MCF 10A (cell line): ENCODE data around the gene RNF44. TPM values are rescaled to one million over a fixed set of nuclear protein-coding genes. Genes with fewer than 3 reads are reported as not detected.
A peak's percentile ranks its signal among the peaks of the same experiment; 100 is the strongest.

Experiments used
- BruUV-seq: library from RNA; stranded (reverse); fragments of 400-500 nt; replicated peaks from 2 replicates; lab custom pipeline; 2021; lab: Mats Ljungman, UMichigan
- CTCF ChIA-PET: fragments of 300-600 bp; sonication (Branson Sonifier 250); formaldehyde crosslinking; extraction: SDS; loops from one replicate; lab custom pipeline; 2021; ENCODE audit warnings: antibody characterized with exemption, inconsistent platforms; lab: Yijun Ruan, JAX
- POLR2A ChIA-PET: fragments of 300-600, 350-650 bp; sonication (Branson Sonifier 250); formaldehyde crosslinking; extraction: SDS; loops from one replicate; lab custom pipeline; 2020; ENCODE audit warnings: antibody characterized with exemption, inconsistent platforms; lab: Yijun Ruan, JAX
- DNase-seq: peaks from one replicate; pipeline ENCODE4 v3.0.0-alpha.2; 2018; ENCODE audit not compliant: unreplicated experiment
- H3K27ac Mint-ChIP-seq: one replicate; pipeline ENCODE4 v1.8.0; 2022; ENCODE audit warnings: mild to moderate bottlenecking, low read depth, mixed read lengths; ENCODE audit not compliant: unreplicated experiment
- H3K27me3 Mint-ChIP-seq: one replicate; pipeline ENCODE4 v1.8.0; 2022; ENCODE audit warnings: mixed read lengths; ENCODE audit not compliant: insufficient read depth, unreplicated experiment
- H3K36me3 Mint-ChIP-seq: one replicate; pipeline ENCODE4 v1.8.0; 2022; ENCODE audit warnings: mild to moderate bottlenecking, moderate library complexity, mixed read lengths; ENCODE audit not compliant: insufficient read depth, unreplicated experiment
- H3K4me1 Mint-ChIP-seq: one replicate; pipeline ENCODE4 v1.8.0; 2022; ENCODE audit warnings: mixed read lengths; ENCODE audit not compliant: insufficient read depth, unreplicated experiment
- H3K4me3 Mint-ChIP-seq: one replicate; pipeline ENCODE4 v1.8.0; 2022; ENCODE audit warnings: mild to moderate bottlenecking, moderate library complexity, mixed read lengths; ENCODE audit not compliant: unreplicated experiment
- H3K9me3 Mint-ChIP-seq: one replicate; pipeline ENCODE4 v1.8.0; 2022; ENCODE audit warnings: mixed read lengths; ENCODE audit not compliant: unreplicated experiment
- CTCF ChIP-seq: fragments of 200-600 bp; IDR thresholded peaks from one replicate; pipeline ENCODE4 v1.8.0; 2022; ENCODE audit warnings: antibody characterized with exemption, mild to moderate bottlenecking; ENCODE audit not compliant: unreplicated experiment
- intact Hi-C: fragments of 100-400 bp; cut with micrococcal nuclease; formaldehyde crosslinking; loops from 2 replicates; pipeline ENCODE4 v1.14.1; 2022
- total RNA-seq: library from RNA; stranded (reverse); gene quantifications from 2 replicates; pipeline ENCODE4 v1.2.3, GENCODE V29; 2022

The RNF44 gene
- total RNA-seq, 1 experiment from 2014 or later: 60.1 TPM

GRCh38 chr5:176538989-176539384 lies 1.8 kb upstream of the RNF44 start:
- CTCF ChIA-PET: interaction anchor here (0.6 to 5.2 kb wide), 4 partner anchors 15 to 811 kb away, joined by 3 to 39 read pairs (median 6); partner anchors contain the start of gene FAF2
- Mint-ChIP-seq H3K9me3 (no peaks in the 10 kb centered on the region), H3K36me3 (peaks cover 26% of the 10 kb centered on the region), H3K4me1 (peaks cover 48% of the 10 kb centered on the region), H3K27ac (no peak overlapping the region), H3K4me3 (no peak overlapping the region), H3K27me3 (no peaks in the 10 kb centered on the region)
- intact Hi-C loops: no loop called here
- POLR2A ChIA-PET: interaction anchor here (1.3 to 8.3 kb wide), 11 partner anchors 11 to 467 kb away, joined by 3 to 154 read pairs (median 51); partner anchors contain the start of genes CDHR2, CLTB, FAF2 and HIGD2A
- TF ChIP-seq CTCF: no peak
- no TSS peak for BruUV-seq
- no peak for DNase-seq

DNA sequence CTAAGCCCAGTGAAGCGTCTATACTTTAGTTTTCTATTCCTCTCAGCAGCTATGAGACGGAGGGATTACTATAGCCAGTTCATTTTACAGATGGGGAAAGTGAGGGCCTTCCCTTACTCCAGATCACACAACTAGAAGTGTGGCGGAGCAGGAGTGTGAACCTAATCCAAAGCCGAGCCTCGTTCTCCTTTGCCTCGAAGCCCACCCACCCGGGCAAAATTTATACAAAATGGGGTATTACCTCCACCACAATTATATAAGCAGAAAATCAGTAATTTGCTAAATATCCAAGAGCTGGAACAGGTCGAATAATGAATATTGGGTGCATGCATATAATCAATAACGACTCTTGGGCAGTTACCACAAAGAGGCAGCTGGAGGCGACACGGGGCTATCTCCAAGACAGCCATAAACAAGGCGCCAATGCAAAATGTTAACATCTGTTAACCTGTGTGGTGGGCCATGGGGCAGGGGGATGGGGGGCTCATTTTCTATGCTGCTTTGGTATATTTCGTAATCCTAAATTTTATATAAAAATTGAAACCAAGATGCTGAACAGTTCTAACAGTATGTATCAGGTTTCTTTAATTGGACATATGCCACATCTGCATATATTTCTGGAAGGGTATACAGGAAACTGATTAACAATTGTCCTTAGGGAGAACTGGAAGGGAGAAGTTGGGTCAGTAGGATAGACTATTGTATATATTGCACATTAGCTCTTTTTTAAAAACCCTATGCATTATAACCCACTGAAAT lies 1.2 kb upstream of the RNF44 start:
- Mint-ChIP-seq H3K27me3 (no peaks in the 10 kb centered on the region), H3K27ac (peak overlapping the region; percentile 98), H3K36me3 (peaks cover 27% of the 10 kb centered on the region), H3K4me3 (peak overlapping the region; percentile 91), H3K4me1 (peaks cover 54% of the 10 kb centered on the region), H3K9me3 (no peaks in the 10 kb centered on the region)
- POLR2A ChIA-PET: interaction anchor here (0.7 to 8.3 kb wide), 26 partner anchors 9 to 467 kb away, joined by 3 to 154 read pairs (median 11); partner anchors contain the start of genes CDHR2, CLTB, FAF2 and HIGD2A
- no peak for DNase-seq
- intact Hi-C loops: no loop called here
- CTCF ChIA-PET: interaction anchor here (0.5 to 5.2 kb wide), 12 partner anchors 15 to 812 kb away, joined by 3 to 39 read pairs (median 4); partner anchors contain the start of genes CLTB and FAF2
- BruUV-seq: no TSS peak
- no peak for TF ChIP-seq CTCF

DNA sequence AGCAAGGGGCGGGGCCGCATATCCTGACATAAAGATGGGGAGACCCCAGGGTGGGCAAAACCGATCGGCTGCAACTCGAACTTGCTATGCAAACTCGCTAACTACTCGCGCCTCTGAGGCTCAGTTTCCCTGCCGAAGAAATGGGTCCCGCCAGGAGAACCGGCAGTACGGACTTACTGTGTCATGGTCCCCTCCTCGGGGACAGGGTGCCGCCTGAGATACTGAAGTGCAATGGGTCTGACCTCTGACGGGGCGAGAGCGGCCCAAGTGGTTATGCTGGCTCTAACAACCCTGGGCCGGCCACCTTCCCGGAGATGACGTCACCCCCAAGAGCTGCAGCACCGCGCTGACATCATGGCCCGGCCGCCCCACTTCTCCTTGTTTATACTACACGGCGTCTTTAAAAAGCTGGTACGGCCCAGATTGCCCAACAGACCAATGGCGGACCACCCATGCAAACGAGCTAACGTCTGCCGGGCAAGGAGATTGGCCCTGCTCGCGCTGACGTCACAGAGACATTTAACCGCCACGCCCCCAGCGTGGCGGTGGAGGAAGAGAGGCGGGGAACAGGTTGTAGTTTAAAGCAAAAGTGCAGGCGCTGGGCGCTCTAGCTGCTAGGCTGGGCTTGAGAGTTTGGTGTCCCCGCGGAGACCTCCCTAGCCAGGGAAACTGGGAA lies 490 bp upstream of the RNF44 start:
- Mint-ChIP-seq H3K4me3 (peak overlapping the region; percentile 91), H3K36me3 (peaks cover 34% of the 10 kb centered on the region), H3K9me3 (no peaks in the 10 kb centered on the region), H3K27me3 (no peaks in the 10 kb centered on the region), H3K27ac (peak overlapping the region; percentile 98), H3K4me1 (peaks cover 56% of the 10 kb centered on the region)
- CTCF ChIA-PET: interaction anchor here (0.5 to 5.2 kb wide), 13 partner anchors 16 to 472 kb away, joined by 3 to 39 read pairs (median 4); partner anchors contain the start of genes CLTB and FAF2
- peak; percentile 100 for DNase-seq
- POLR2A ChIA-PET: interaction anchor here (0.6 to 8.3 kb wide), 41 partner anchors 9 to 1026 kb away, joined by 3 to 154 read pairs (median 5); partner anchors contain the start of genes CDHR2, CLTB, FAF2 and HIGD2A
- BruUV-seq: no TSS peak
- TF ChIP-seq CTCF: no peak
- intact Hi-C loops: loop anchor here (1.0 kb wide), 3 partner anchors 45 to 121 kb away; partner anchors contain the start of genes CLTB and FAF2
